K562 (cell line): ENCODE data around the gene CATSPER1. TPM values are rescaled to one million over a fixed set of nuclear protein-coding genes. Genes with fewer than 3 reads are reported as not detected.

ENCODE experiments used
- ATAC-seq: fragments of 200-7000 bp; cut with Tn5 transposase; 3 replicates; pipeline ENCODE4 v1.9.1; 2020; ENCODE audit warnings: moderate library complexity
- BruUV-seq: library from RNA; stranded (reverse); fragments of 400-500 nt; replicated peaks from 2 replicates; lab custom pipeline; 2021; lab: Mats Ljungman, UMichigan
- CTCF ChIA-PET: fragments of 300-600 bp; formaldehyde crosslinking; extraction: SDS; loops from one replicate; lab custom pipeline; 2021; ENCODE audit warnings: low intra/inter-chr PET ratio; lab: Yijun Ruan, JAX
- POLR2A ChIA-PET: fragments of 300-600, 350-650 bp; sonication (Branson Sonifier 250); formaldehyde crosslinking; extraction: SDS; loops from one replicate; lab custom pipeline; 2021; ENCODE audit warnings: antibody characterized with exemption, inconsistent platforms; lab: Yijun Ruan, JAX
- DNase-seq, 4 experiments: peaks; one replicate each; pipeline versions ENCODE4 v3.0.0 to v3.0.0-alpha.2; 2011 to 2018; ENCODE audit warnings: low spot score in 3 of 4, mixed read lengths in 3 of 4; ENCODE audit errors: extremely low read depth in 1 of 4
- FAIRE-seq: peaks from 2 replicates; lab custom pipeline; 2011; peaks lifted over from hg19 to GRCh38; lab: Jason Lieb, UNC
- H2AFZ ChIP-seq: 2 replicates; pipeline ENCODE4 v1.6.0; 2011; ENCODE audit warnings: low read depth, low read length, control low read depth, inconsistent platforms
- H3K27ac ChIP-seq: fragments of 200-600 bp; 3 replicates; pipeline ENCODE4 v1.8.0; 2011; ENCODE audit warnings: low read depth, mild to moderate bottlenecking, control low read depth, inconsistent platforms, low read length, moderate library complexity, mixed read lengths; ENCODE audit errors: extremely low read depth
- H3K27me3 ChIP-seq, 2 experiments: fragments of 300-600 bp in 1 of 2; 2 replicates in 1 of 2; 3 replicates in 1 of 2; pipeline versions ENCODE4 v1.6.0 to v1.8.0; 2011; ENCODE audit warnings: inconsistent platforms in 2 of 2, low read length in 2 of 2, mild to moderate bottlenecking in 1 of 2, mixed read lengths in 1 of 2, moderate library complexity in 1 of 2; ENCODE audit not compliant: control insufficient read depth in 2 of 2, insufficient read depth in 2 of 2
- H3K36me3 ChIP-seq: fragments of 300-600 bp; 3 replicates; pipeline ENCODE4 v1.8.0; 2011; ENCODE audit warnings: mild to moderate bottlenecking, low read length, inconsistent platforms; ENCODE audit not compliant: control insufficient read depth, insufficient read depth
- H3K4me1 ChIP-seq, 2 experiments: fragments of 200-600 bp in 1 of 2; replicated peaks in 1 of 2; 2 replicates in 1 of 2; 3 replicates in 1 of 2; pipeline versions ENCODE4 v1.5.1 to v1.8.0; 2011; ENCODE audit warnings: inconsistent platforms in 2 of 2, low read length in 2 of 2, mild to moderate bottlenecking in 1 of 2, mixed read lengths in 1 of 2, moderate library complexity in 1 of 2; ENCODE audit not compliant: control insufficient read depth in 2 of 2, insufficient read depth in 2 of 2
- H3K4me2 ChIP-seq: 2 replicates; pipeline ENCODE4 v1.6.1; 2011; ENCODE audit warnings: low read length, control low read depth, inconsistent platforms, mixed read lengths; ENCODE audit not compliant: insufficient read depth
- H3K4me3 ChIP-seq: fragments of 200-600 bp; sonication (generic), shearing (Covaris generic); 2 replicates; pipeline ENCODE4 v1.5.1; 2016; ENCODE audit warnings: control low read depth, inconsistent platforms
- H3K79me2 ChIP-seq: fragments of 200-600 bp; 3 replicates; pipeline ENCODE4 v1.8.0; 2011; ENCODE audit warnings: low read length, inconsistent platforms; ENCODE audit not compliant: control insufficient read depth, insufficient read depth
- H3K9ac ChIP-seq, 2 experiments: 2 replicates each; pipeline versions ENCODE4 v1.6.0 to v1.6.1; 2011; ENCODE audit warnings: low read depth in 2 of 2, low read length in 2 of 2, control low read depth in 1 of 2, inconsistent platforms in 1 of 2, mild to moderate bottlenecking in 1 of 2, mixed read lengths in 1 of 2; ENCODE audit not compliant: insufficient read depth in 1 of 2
- H3K9me1 ChIP-seq: one replicate; pipeline ENCODE4 v1.6.0; 2011; ENCODE audit warnings: inconsistent platforms, mild to moderate bottlenecking, low read length, moderate library complexity; ENCODE audit not compliant: control insufficient read depth, insufficient read depth
- H3K9me3 ChIP-seq: replicated peaks from 2 replicates; pipeline ENCODE4 v1.5.1; 2011; ENCODE audit warnings: low read depth, low read length, inconsistent platforms; ENCODE audit not compliant: control insufficient read depth, insufficient read depth
- H4K20me1 ChIP-seq: replicated peaks from 2 replicates; pipeline ENCODE4 v1.6.1; 2011; ENCODE audit warnings: low read length, inconsistent platforms, mixed read lengths; ENCODE audit not compliant: control insufficient read depth, insufficient read depth
- CHD1 ChIP-seq: fragments of 200-600 bp; sonication (generic); IDR thresholded peaks from one replicate; pipeline ENCODE4 v1.6.1; 2012; ENCODE audit warnings: mild to moderate bottlenecking, moderate library complexity, low read length, inconsistent platforms
- POLR2A ChIP-seq: fragments of 450-650 bp; conservative IDR thresholded peaks from 2 replicates; pipeline ENCODE4 v1.6.1; 2016
- POLR2G ChIP-seq: fragments of 200-400 bp; formaldehyde crosslinking; IDR thresholded peaks from 2 replicates; pipeline ENCODE4 v1.6.1; 2017; ENCODE audit warnings: low read depth, mild to moderate bottlenecking, antibody characterized with exemption, low read length, moderate library complexity
- RBFOX2 ChIP-seq: fragments of 200-400 bp; formaldehyde crosslinking; IDR thresholded peaks from 2 replicates; pipeline ENCODE4 v1.6.1; 2017; ENCODE audit warnings: low read depth, mild to moderate bottlenecking, low read length, moderate library complexity
- U2AF1 ChIP-seq: fragments of 200-400 bp; formaldehyde crosslinking; optimal IDR thresholded peaks from 2 replicates; pipeline ENCODE3; 2017; ENCODE audit warnings: mild to moderate bottlenecking, low read depth, low read length, moderate library complexity
- ZBTB11 ChIP-seq, 3 experiments: fragments of 200-800 bp in 1 of 3; fragments of 250-450 bp in 1 of 3; fragments of 450-650 bp in 1 of 3; sonication (Bioruptor Pico) in 1 of 3; sonication (Bioruptor generic) in 1 of 3; formaldehyde crosslinking in 1 of 3; IDR thresholded peaks; 2 replicates each; pipeline versions ENCODE4 v1.6.1 to v1.8.0; 2016 to 2022; ENCODE audit warnings: mild to moderate bottlenecking in 2 of 3, missing genetic modification characterization in 2 of 3, missing compliant biosample characterization in 1 of 3, moderate library complexity in 1 of 3
- WGBS: fragments of 100-300 bp; shearing (Covaris generic); methylation state at CpG from one replicate; pipeline ENCODE4 v1.1.6; 2016; ENCODE audit warnings: low coverage, mixed read lengths; ENCODE audit not compliant: insufficient coverage; ENCODE audit errors: missing lambda C conversion rate; 5-methylcytosine and 5-hydroxymethylcytosine counted together
- in situ Hi-C: fragments of 300-500 bp; cut with MboI; formaldehyde crosslinking; loops from 4 replicates; pipeline ENCODE4 v1.15.0; 2018; ENCODE audit warnings: inconsistent platforms, mixed read lengths
- intact Hi-C: fragments of 100-400 bp; cut with micrococcal nuclease; formaldehyde crosslinking; loops from 2 replicates; pipeline ENCODE4 v1.14.2; 2022
- polyA plus RNA-seq, 8 experiments: library from polyadenylated mRNA; depleted of rRNA in 4 of 8; stranded (reverse) in 5 of 8; unstranded in 3 of 8; fragments of >200 nt; fragmentation: Nextera tagmentation in 2 of 8; fragmentation: Illumina TruSeq in 1 of 8; extraction: Ambion mirVana in 2 of 8; extraction: Trizol in 1 of 8; gene quantifications; 2 replicates each; pipeline versions ENCODE4 v1.2.1 to v1.2.3, GENCODE V29; 2011 to 2014; ENCODE audit warnings: inconsistent platforms in 1 of 8, missing spikeins in 1 of 8
- total RNA-seq, 7 experiments: library from RNA; depleted of rRNA in 6 of 7; stranded (reverse); fragments of >200 nt in 6 of 7; fragmentation: Illumina TruSeq in 2 of 7; extraction: Trizol in 2 of 7; gene quantifications; 2 replicates each; pipeline versions ENCODE4 v1.2.1 to v1.2.3, GENCODE V29; 2011 to 2021; ENCODE audit warnings: low replicate concordance in 1 of 7

CATSPER1 gene
- total and polyA plus RNA-seq, 9 of the 15 experiments (the other 6 are each of a cell fraction or from before 2014, with no cell fraction given): 0.21 to 3.3 (median 0.76) TPM

- 58% methylated on average over 4 of the region's 4 CpGs for WGBS
- no TSS peak for BruUV-seq
- no peak overlapping the region for H2AFZ ChIP-seq
- H3K79me2 ChIP-seq: peaks cover 19% of the 10 kb centered on the region
- H4K20me1 ChIP-seq: no peaks in the 10 kb centered on the region
- H3K4me1 ChIP-seq: peaks cover 23 to 32% of the 10 kb centered on the region in 2 experiments; a peak in 4 of 5 replicates
- no peak overlapping the region for H3K4me3 ChIP-seq
- DNase-seq: no peak
- H3K9ac ChIP-seq: peak overlapping the region in 1 of 2 experiments; percentile 75; a peak in 2 of 4 replicates
- H3K9me1 ChIP-seq: no peaks in the 10 kb centered on the region
- no peaks in the 10 kb centered on the region for H3K9me3 ChIP-seq
- 0 out of 2 replicates have a peak, but pooled peaks have one; percentile 27 for TF ChIP-seq POLR2A
- TF ChIP-seq RBFOX2: peak; percentile 11; the same call in 1 of the 2 replicates
- no peak for TF ChIP-seq CHD1
- TF ChIP-seq, all 486 proteins: peak for 2
- CTCF ChIA-PET: no interaction called here
- ATAC-seq (no peak), FAIRE-seq (no peak)
- Histone ChIP-seq H3K27ac (no peak overlapping the region), H3K36me3 (peaks cover 24% of the 10 kb centered on the region; the same call in 2 of the 3 replicates), H3K27me3 (no peaks in the 10 kb centered on the region), H3K4me2 (no peak overlapping the region)
- POLR2A ChIA-PET: interaction anchor here (0.6 to 3.3 kb wide), 8 partner anchors 8 to 149 kb away, joined by 3 to 13 read pairs (median 4); partner anchors contain the start of genes CATSPER1 and CFL1
- intact Hi-C loops (no loop called here), in situ Hi-C loops (no loop called here)
These were observed 19.4 kb downstream of the CATSPER1 start for GRCh38 chr11:66006891-66007176.

GRCh38 chr11:66006134-66006890 lies 20.0 kb downstream of the CATSPER1 start:
- peaks cover 29% of the 10 kb centered on the region; the same call in 2 of the 3 replicates for H3K36me3 ChIP-seq
- H3K9me1 ChIP-seq: no peaks in the 10 kb centered on the region
- 0 out of 6 replicates have a peak, but pooled peaks of 1 of the 3 experiments have one; percentile 9 for TF ChIP-seq ZBTB11 (CRISPR knock-in tag; IDR thresholded peaks at IDR 0.05)
- TF ChIP-seq RBFOX2: peak; percentile 59; the same call in 1 of the 2 replicates
- peak; percentile 58 for TF ChIP-seq POLR2G
- no peak for TF ChIP-seq U2AF1
- DNase-seq (no peak), ATAC-seq (no peak), FAIRE-seq (no peak)
- BruUV-seq: no TSS peak
- H3K9me3 ChIP-seq: no peaks in the 10 kb centered on the region
- intact Hi-C loops (no loop called here), in situ Hi-C loops (no loop called here)
- peaks cover 23 to 28% of the 10 kb centered on the region in 2 experiments; a peak in 4 of 5 replicates for H3K4me1 ChIP-seq
- no peaks in the 10 kb centered on the region for H4K20me1 ChIP-seq
- H3K4me2 ChIP-seq: no peak overlapping the region
- no peak overlapping the region for H3K27ac ChIP-seq
- no peak overlapping the region for H2AFZ ChIP-seq
- ChIA-PET POLR2A (interaction anchor here (0.7 to 3.3 kb wide), 5 partner anchors 8 to 118 kb away, joined by 3 to 13 read pairs (median 3); partner anchors contain the start of gene FIBP), CTCF (no interaction called here)
- H3K4me3 ChIP-seq: no peak overlapping the region
- peaks cover 24% of the 10 kb centered on the region for H3K79me2 ChIP-seq
- 86% methylated on average over 11 of the region's 13 CpGs for WGBS
- H3K27me3 ChIP-seq: no peaks in the 10 kb centered on the region
- H3K9ac ChIP-seq: peak overlapping the region in 1 of 2 experiments; percentile 75; a peak in 2 of 4 replicates
